Measurements from ENCODE around the gene UTF1. TPM values are rescaled to one million over a fixed set of nuclear protein-coding genes. Genes with fewer than 3 reads are reported as not detected.
A peak's percentile ranks its signal among the peaks of the same experiment; 100 is the strongest.

UTF1 gene
- total and polyA plus RNA-seq, 2 donors from 2014 or later, result not detected

DNA sequence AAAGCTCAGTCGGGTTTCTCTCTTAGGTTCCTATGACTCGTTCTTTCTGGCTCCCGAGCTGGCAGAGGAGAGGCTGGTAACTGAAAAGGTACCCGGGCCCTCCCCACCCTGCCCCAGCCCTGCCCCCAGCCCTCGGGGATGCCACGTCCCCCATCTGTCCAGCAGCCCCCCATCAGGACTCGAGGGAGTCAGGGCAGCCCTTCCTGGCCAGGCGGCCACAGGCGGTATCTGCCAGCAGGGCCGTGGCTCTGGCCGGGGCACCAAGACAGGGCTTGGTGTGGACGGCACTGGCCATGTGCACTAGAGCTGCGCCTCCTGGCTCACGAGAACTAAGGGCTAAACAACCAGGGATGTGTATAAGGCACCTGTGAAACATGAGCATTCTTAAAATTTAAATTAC lies 40.3 kb upstream of the UTF1 start:
- intact Hi-C loops (cut with DNase I), result no loop called here
- no peaks in the 10 kb centered on the region for H3K4me1 ChIP-seq (ENCODE audit: control insufficient read depth in 2 of 3, insufficient read depth in 2 of 3, low read depth in 1 of 3, low read length in 3 of 3)
- no peaks in the 10 kb centered on the region for H3K9me3 ChIP-seq (ENCODE audit: control insufficient read depth in 2 of 3, insufficient read depth in 1 of 3, low read length in 3 of 3)
- H3K36me3 ChIP-seq (ENCODE audit: control insufficient read depth in 2 of 3, insufficient read depth in 3 of 3, low read length in 3 of 3), result no peaks in the 10 kb centered on the region
- FAIRE-seq (no peak), DNase-seq (peak in 1 of 5 donors; percentile 34)
- no peak overlapping the region for H3K4me3 ChIP-seq (ENCODE audit: low read length in 3 of 3)
- no peak overlapping the region for H3K9ac ChIP-seq (ENCODE audit: low read length in 3 of 3)
- TF ChIP-seq, protein P1, sequence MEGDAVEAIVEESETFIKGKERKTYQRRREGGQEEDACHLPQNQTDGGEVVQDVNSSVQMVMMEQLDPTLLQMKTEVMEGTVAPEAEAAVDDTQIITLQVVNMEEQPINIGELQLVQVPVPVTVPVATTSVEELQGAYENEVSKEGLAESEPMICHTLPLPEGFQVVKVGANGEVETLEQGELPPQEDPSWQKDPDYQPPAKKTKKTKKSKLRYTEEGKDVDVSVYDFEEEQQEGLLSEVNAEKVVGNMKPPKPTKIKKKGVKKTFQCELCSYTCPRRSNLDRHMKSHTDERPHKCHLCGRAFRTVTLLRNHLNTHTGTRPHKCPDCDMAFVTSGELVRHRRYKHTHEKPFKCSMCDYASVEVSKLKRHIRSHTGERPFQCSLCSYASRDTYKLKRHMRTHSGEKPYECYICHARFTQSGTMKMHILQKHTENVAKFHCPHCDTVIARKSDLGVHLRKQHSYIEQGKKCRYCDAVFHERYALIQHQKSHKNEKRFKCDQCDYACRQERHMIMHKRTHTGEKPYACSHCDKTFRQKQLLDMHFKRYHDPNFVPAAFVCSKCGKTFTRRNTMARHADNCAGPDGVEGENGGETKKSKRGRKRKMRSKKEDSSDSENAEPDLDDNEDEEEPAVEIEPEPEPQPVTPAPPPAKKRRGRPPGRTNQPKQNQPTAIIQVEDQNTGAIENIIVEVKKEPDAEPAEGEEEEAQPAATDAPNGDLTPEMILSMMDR (IDR thresholded peaks at IDR 0.05; ENCODE audit: borderline replicate concordance, extremely low read depth, insufficient read depth), result no peak
- H3K27me3 ChIP-seq (ENCODE audit: control insufficient read depth, insufficient read depth, low read length), result no peaks in the 10 kb centered on the region
- H3K27ac ChIP-seq (ENCODE audit: low read depth in 2 of 2, low read length in 2 of 2), result no peak overlapping the region

DNA sequence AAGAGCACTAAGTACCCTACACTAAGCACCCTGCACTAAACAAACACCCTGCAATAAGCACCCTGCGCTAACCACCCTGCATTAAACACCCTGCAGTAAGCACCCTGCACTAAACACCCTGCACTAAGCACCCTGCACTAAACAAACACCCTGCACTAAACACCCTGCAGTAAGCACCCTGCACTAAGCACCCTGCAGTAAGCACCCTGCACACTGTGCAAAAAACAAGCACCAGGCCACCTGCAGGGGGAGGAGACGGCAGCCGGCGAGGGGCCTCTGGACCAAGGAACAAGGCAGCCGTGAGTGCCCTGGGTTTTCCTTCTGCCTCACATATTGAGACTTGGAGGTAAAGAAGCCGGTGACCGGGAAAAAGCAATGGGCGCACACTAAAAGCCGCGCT lies 39.8 kb upstream of the UTF1 start:
- Histone ChIP-seq H3K27me3 (ENCODE audit: control insufficient read depth, insufficient read depth, low read length) (no peaks in the 10 kb centered on the region), H3K27ac (ENCODE audit: low read depth in 2 of 2, low read length in 2 of 2) (no peak overlapping the region), H3K9me3 (ENCODE audit: control insufficient read depth in 2 of 3, insufficient read depth in 1 of 3, low read length in 3 of 3) (no peaks in the 10 kb centered on the region), H3K4me1 (ENCODE audit: control insufficient read depth in 2 of 3, insufficient read depth in 2 of 3, low read depth in 1 of 3, low read length in 3 of 3) (no peaks in the 10 kb centered on the region), H3K36me3 (ENCODE audit: control insufficient read depth in 2 of 3, insufficient read depth in 3 of 3, low read length in 3 of 3) (no peaks in the 10 kb centered on the region), H3K4me3 (ENCODE audit: low read length in 3 of 3) (no peak overlapping the region), H3K9ac (ENCODE audit: low read length in 3 of 3) (no peak overlapping the region)
- no peak for FAIRE-seq
- intact Hi-C loops (cut with DNase I), result no loop called here
- TF ChIP-seq, protein P1 (IDR thresholded peaks at IDR 0.05; ENCODE audit: borderline replicate concordance, extremely low read depth, insufficient read depth), result no peak
- DNase-seq, result no peak

DNA sequence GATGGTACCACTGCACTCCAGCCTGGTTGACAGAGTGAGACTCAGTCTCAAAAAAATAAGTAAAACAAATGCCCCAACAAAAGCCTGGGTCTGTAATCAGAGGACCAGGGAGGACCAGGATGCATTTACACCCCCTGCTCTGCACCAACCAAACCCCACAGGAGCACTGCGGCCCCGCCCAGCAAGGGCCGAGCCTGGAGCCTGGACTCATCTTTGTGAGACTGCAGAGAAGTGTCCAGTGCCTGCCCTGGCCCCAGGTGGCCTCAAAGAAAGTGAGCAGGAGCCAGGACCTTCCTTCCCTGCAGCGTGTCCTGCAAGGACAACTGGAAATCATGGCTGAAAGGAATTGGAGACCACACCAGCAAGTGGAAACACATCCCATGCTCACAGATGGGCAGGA lies 38.4 kb upstream of the UTF1 start:
- TF ChIP-seq, protein P1 (IDR thresholded peaks at IDR 0.05; ENCODE audit: borderline replicate concordance, extremely low read depth, insufficient read depth), result no peak
- intact Hi-C loops (cut with DNase I), result no loop called here
- Histone ChIP-seq H3K4me3 (ENCODE audit: low read length in 3 of 3) (no peak overlapping the region), H3K27ac (ENCODE audit: low read depth in 2 of 2, low read length in 2 of 2) (no peak overlapping the region), H3K4me1 (ENCODE audit: control insufficient read depth in 2 of 3, insufficient read depth in 2 of 3, low read depth in 1 of 3, low read length in 3 of 3) (no peaks in the 10 kb centered on the region), H3K36me3 (ENCODE audit: control insufficient read depth in 2 of 3, insufficient read depth in 3 of 3, low read length in 3 of 3) (no peaks in the 10 kb centered on the region), H3K9me3 (ENCODE audit: control insufficient read depth in 2 of 3, insufficient read depth in 1 of 3, low read length in 3 of 3) (no peaks in the 10 kb centered on the region), H3K27me3 (ENCODE audit: control insufficient read depth, insufficient read depth, low read length) (no peaks in the 10 kb centered on the region), H3K9ac (ENCODE audit: low read length in 3 of 3) (no peak overlapping the region)
- no peak for FAIRE-seq
- peak in 1 of 5 donors; percentile 15 for DNase-seq

DNA sequence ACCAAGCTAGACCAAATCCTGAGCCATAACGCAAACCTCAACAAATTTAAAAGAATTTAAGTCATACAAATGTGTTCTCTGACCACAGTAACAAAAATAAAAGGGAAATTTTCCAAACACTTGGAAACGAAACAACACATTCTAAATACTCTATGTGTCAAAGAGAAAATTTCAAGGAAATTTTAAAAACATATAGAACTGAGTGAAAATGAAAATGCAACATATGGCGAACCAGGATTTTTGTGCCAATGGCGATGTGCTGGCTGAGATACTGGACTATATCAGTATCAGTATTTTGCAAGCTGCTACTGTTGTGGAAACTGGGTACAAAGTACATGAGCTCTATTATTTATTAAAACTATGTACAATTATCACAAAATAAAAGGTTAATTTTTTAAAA lies 35.9 kb upstream of the UTF1 start:
- intact Hi-C loops (cut with DNase I), result no loop called here

More for the DNA sequence above, 35.9 kb upstream of the UTF1 start:
- Histone ChIP-seq H3K9ac (ENCODE audit: low read length in 3 of 3) (no peak overlapping the region), H3K4me1 (ENCODE audit: control insufficient read depth in 2 of 3, insufficient read depth in 2 of 3, low read depth in 1 of 3, low read length in 3 of 3) (no peaks in the 10 kb centered on the region), H3K36me3 (ENCODE audit: control insufficient read depth in 2 of 3, insufficient read depth in 3 of 3, low read length in 3 of 3) (no peaks in the 10 kb centered on the region), H3K9me3 (ENCODE audit: control insufficient read depth in 2 of 3, insufficient read depth in 1 of 3, low read length in 3 of 3) (no peaks in the 10 kb centered on the region), H3K27ac (ENCODE audit: low read depth in 2 of 2, low read length in 2 of 2) (no peak overlapping the region), H3K27me3 (ENCODE audit: control insufficient read depth, insufficient read depth, low read length) (no peaks in the 10 kb centered on the region), H3K4me3 (ENCODE audit: low read length in 3 of 3) (no peak overlapping the region)
- TF ChIP-seq, protein P1 (IDR thresholded peaks at IDR 0.05; ENCODE audit: borderline replicate concordance, extremely low read depth, insufficient read depth), result no peak
- DNase-seq (no peak), FAIRE-seq (no peak)

Data from kidney (tissue), 14 donors.